PFSK-1 (cell line): ENCODE data around the gene EP300.

Source experiments
- FOXP2 ChIP-seq: optimal IDR thresholded peaks from 2 replicates; pipeline ENCODE3; 2011; ENCODE audit warnings: borderline replicate concordance, control low read depth, inconsistent platforms; ENCODE audit not compliant: insufficient read depth; ENCODE audit errors: extremely low read length, extremely low read depth
- POLR2AphosphoS5 ChIP-seq: IDR thresholded peaks from 2 replicates; pipeline ENCODE4 v1.6.1; 2012; ENCODE audit warnings: low read depth, mild to moderate bottlenecking, control low read depth, low read length, moderate library complexity
- SIN3A ChIP-seq: IDR thresholded peaks from 2 replicates; pipeline ENCODE4 v1.6.1; 2012; ENCODE audit warnings: mild to moderate bottlenecking, low read length, moderate library complexity, borderline replicate concordance; ENCODE audit not compliant: insufficient read depth
- TAF1 ChIP-seq: IDR thresholded peaks from 2 replicates; pipeline ENCODE4 v1.6.1; 2012; ENCODE audit warnings: low read length, control low read depth, borderline replicate concordance; ENCODE audit not compliant: insufficient read depth
- TF ChIP-seq, protein P1 (sequence below), 2 experiments: IDR thresholded peaks; 2 replicates each; pipeline versions ENCODE4 v1.6.1 to v1.8.0; 2011 to 2012; ENCODE audit warnings: low read depth in 2 of 2, low read length in 2 of 2, control low read depth in 1 of 2, inconsistent platforms in 1 of 2, mild to moderate bottlenecking in 1 of 2, moderate library complexity in 1 of 2; ENCODE audit not compliant: insufficient read depth in 1 of 2

EP300 gene

DNA sequence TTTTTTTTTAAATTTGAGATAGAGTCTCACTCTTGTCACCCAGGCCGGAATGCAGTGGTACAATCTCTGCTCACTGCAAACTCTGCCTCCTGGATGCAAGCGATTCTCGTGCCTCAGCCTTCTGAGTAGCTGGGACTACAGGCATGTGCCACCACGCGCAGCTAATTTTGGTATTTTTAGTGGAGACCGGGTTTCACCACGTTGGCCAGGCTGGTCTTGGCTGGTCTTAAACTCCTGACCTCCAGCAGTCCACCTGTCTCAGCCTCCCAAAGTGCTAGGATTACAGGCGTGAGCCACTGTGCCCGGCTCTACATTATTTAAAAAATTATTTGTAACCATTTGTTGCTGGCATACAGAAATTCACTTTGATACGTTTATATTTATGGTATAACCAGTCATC, 18.6 kb downstream of the EP300 start:
- TF ChIP-seq POLR2AphosphoS5 (no peak), TAF1 (no peak), FOXP2 (no peak), SIN3A (no peak)
- TF ChIP-seq, protein P1, sequence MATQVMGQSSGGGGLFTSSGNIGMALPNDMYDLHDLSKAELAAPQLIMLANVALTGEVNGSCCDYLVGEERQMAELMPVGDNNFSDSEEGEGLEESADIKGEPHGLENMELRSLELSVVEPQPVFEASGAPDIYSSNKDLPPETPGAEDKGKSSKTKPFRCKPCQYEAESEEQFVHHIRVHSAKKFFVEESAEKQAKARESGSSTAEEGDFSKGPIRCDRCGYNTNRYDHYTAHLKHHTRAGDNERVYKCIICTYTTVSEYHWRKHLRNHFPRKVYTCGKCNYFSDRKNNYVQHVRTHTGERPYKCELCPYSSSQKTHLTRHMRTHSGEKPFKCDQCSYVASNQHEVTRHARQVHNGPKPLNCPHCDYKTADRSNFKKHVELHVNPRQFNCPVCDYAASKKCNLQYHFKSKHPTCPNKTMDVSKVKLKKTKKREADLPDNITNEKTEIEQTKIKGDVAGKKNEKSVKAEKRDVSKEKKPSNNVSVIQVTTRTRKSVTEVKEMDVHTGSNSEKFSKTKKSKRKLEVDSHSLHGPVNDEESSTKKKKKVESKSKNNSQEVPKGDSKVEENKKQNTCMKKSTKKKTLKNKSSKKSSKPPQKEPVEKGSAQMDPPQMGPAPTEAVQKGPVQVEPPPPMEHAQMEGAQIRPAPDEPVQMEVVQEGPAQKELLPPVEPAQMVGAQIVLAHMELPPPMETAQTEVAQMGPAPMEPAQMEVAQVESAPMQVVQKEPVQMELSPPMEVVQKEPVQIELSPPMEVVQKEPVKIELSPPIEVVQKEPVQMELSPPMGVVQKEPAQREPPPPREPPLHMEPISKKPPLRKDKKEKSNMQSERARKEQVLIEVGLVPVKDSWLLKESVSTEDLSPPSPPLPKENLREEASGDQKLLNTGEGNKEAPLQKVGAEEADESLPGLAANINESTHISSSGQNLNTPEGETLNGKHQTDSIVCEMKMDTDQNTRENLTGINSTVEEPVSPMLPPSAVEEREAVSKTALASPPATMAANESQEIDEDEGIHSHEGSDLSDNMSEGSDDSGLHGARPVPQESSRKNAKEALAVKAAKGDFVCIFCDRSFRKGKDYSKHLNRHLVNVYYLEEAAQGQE (IDR thresholded peaks at IDR 0.05; ENCODE audit: insufficient read depth in 1 of 2, low read depth in 2 of 2, low read length in 2 of 2): no peak

DNA sequence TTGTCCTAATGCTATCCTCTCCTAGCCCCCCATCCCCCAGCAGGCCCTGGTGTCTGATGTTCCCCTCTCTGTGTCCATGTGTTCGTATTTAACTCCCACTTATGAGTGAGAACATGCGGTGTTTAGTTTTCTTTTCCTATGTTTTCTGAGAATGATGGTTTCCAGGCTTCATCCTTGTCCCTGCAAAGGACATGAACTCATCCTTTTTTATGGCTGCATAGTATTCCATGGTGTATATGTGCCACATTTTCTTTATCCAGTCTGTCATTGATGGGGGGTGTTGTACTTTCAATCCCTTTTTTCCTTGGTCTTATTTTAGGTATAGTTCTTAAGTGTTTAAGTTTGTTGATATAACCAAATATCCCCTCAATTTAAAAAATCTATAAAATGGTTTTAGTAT, 23.9 kb downstream of the EP300 start:
- TF ChIP-seq SIN3A (no peak), TAF1 (no peak), POLR2AphosphoS5 (no peak), FOXP2 (no peak)
- TF ChIP-seq, protein P1 (IDR thresholded peaks at IDR 0.05; ENCODE audit: insufficient read depth in 1 of 2, low read depth in 2 of 2, low read length in 2 of 2): no peak

DNA sequence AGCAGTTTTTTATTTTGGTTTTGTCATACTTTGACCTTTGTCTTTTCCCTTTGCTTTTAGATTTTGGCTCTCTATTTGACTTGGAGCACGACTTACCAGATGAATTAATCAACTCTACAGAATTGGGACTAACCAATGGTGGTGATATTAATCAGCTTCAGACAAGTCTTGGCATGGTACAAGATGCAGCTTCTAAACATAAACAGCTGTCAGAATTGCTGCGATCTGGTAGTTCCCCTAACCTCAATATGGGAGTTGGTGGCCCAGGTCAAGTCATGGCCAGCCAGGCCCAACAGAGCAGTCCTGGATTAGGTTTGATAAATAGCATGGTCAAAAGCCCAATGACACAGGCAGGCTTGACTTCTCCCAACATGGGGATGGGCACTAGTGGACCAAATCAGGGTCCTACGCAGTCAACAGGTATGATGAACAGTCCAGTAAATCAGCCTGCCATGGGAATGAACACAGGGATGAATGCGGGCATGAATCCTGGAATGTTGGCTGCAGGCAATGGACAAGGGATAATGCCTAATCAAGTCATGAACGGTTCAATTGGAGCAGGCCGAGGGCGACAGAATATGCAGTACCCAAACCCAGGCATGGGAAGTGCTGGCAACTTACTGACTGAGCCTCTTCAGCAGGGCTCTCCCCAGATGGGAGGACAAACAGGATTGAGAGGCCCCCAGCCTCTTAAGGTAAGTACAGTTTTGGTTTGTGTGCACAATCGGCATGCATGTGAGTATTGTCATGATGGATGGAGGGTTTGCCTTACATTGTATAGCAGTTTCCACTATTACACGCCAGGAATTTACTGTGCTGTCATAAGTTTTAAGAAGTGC, 25.0 kb downstream of the EP300 start:
- TF ChIP-seq, protein P1 (IDR thresholded peaks at IDR 0.05; ENCODE audit: insufficient read depth in 1 of 2, low read depth in 2 of 2, low read length in 2 of 2): no peak
- no peak for TF ChIP-seq POLR2AphosphoS5
- no peak for TF ChIP-seq SIN3A
- TF ChIP-seq FOXP2: no peak
- no peak for TF ChIP-seq TAF1

DNA sequence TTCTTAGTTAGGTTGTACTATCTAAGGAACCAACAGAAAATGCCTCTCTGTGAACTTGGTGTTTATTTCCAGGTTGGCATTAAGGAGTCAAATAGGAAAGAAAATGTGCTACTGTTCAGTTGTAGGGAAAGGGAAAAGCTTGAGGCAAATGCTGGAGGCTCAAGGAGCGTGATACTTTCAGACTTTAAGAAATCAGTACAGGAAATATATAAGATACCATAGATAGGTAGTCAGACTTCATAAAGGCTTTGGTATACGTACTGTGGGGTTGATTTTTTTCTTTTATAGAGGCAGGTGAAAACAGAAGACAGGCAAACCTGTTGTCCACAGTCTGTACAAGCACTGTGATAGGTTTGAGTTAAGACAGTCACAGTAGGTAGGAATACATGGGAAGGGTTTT, 30.8 kb downstream of the EP300 start:
- TF ChIP-seq, protein P1 (IDR thresholded peaks at IDR 0.05; ENCODE audit: insufficient read depth in 1 of 2, low read depth in 2 of 2, low read length in 2 of 2): no peak
- TF ChIP-seq POLR2AphosphoS5 (no peak), FOXP2 (no peak), SIN3A (no peak), TAF1 (no peak)
